ENCODE results near the gene PHF2. TPM values are rescaled to one million over a fixed set of nuclear protein-coding genes. Genes with fewer than 3 reads are reported as not detected.

PHF2 gene
- polyA plus RNA-seq, 3 donors: 0.40 to 16.0 (median 0.97) TPM

DNA sequence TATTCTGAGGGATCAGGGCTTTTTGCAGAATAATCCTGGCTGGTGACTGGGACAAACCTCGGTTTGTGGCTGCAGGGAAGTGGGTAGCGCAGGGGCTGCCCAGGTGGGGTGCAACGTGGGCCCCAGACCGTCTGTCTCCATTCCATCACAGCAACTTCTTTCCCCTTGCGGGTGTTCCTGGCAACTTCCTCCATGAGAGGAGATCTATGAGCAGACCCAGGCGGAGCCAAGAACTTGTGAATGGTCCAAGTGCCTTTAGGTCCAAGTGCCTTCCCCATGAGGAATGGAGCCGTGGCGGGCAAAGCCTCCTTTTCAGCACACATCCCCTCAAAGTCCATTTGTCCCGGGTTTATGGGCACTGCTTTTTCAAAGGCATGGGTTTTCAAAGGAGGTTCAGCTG, 136.5 kb downstream of the PHF2 start:
- H3K36me3 Mint-ChIP-seq: no peaks in the 10 kb centered on the region
- intact Hi-C loops (cut with micrococcal nuclease): no loop called here
- H3K4me3 ChIP-seq (replicated peaks in 1 of 3; ENCODE audit: low read depth in 2 of 3, low read length in 3 of 3): no peak overlapping the region
- H3K4me1 Mint-ChIP-seq: no peaks in the 10 kb centered on the region
- no peak overlapping the region for H3K9ac ChIP-seq (ENCODE audit: insufficient read depth, low read length, poor library complexity, severe bottlenecking)
- H3K36me3 ChIP-seq (replicated peaks in 1 of 2; ENCODE audit: control insufficient read depth in 1 of 2, insufficient read depth in 2 of 2, low read length in 2 of 2): no peaks in the 10 kb centered on the region
- 93% methylated on average over 5 of the region's 9 CpGs for WGBS (ENCODE audit: insufficient coverage)
- H2AFZ ChIP-seq (ENCODE audit: insufficient read depth, low read depth, low read length, poor library complexity, severe bottlenecking): no peak overlapping the region
- no peak overlapping the region for H3K27ac ChIP-seq (ENCODE audit: low read depth in 1 of 2, low read length in 2 of 2)
- H3K9me3 ChIP-seq (replicated peaks in 1 of 2; ENCODE audit: control insufficient read depth in 1 of 2, insufficient read depth in 1 of 2, low read length in 2 of 2): peaks cover 0 to under 1% of the 10 kb centered on the region in 2 donors
- peaks cover 0 to 8% (median 7%) of the 10 kb centered on the region in 3 donors for H3K27me3 Mint-ChIP-seq (ENCODE audit: low read depth in 3 of 3)
- TF ChIP-seq, protein P1, sequence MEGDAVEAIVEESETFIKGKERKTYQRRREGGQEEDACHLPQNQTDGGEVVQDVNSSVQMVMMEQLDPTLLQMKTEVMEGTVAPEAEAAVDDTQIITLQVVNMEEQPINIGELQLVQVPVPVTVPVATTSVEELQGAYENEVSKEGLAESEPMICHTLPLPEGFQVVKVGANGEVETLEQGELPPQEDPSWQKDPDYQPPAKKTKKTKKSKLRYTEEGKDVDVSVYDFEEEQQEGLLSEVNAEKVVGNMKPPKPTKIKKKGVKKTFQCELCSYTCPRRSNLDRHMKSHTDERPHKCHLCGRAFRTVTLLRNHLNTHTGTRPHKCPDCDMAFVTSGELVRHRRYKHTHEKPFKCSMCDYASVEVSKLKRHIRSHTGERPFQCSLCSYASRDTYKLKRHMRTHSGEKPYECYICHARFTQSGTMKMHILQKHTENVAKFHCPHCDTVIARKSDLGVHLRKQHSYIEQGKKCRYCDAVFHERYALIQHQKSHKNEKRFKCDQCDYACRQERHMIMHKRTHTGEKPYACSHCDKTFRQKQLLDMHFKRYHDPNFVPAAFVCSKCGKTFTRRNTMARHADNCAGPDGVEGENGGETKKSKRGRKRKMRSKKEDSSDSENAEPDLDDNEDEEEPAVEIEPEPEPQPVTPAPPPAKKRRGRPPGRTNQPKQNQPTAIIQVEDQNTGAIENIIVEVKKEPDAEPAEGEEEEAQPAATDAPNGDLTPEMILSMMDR (IDR thresholded peaks at IDR 0.05): no peak
- peaks cover 0 to 22% (median 4%) of the 10 kb centered on the region in 7 donors for H3K9me3 Mint-ChIP-seq
- no peaks in the 10 kb centered on the region for H4K20me1 ChIP-seq (ENCODE audit: insufficient read depth, low read length)
- H3K4me2 ChIP-seq (replicated peaks; ENCODE audit: extremely low read depth, low read length, poor library complexity, severe bottlenecking): no peak overlapping the region
- H3K79me2 ChIP-seq (ENCODE audit: insufficient read depth, low read length): no peaks in the 10 kb centered on the region
- H3K4me1 ChIP-seq (ENCODE audit: control insufficient read depth in 1 of 2, insufficient read depth in 2 of 2, low read length in 2 of 2): no peaks in the 10 kb centered on the region
- H3K4me3 Mint-ChIP-seq: no peak overlapping the region
- no peak for DNase-seq
- no peaks in the 10 kb centered on the region for H3K27me3 ChIP-seq (ENCODE audit: control insufficient read depth in 2 of 2, insufficient read depth in 2 of 2, low read length in 2 of 2)
- H3K27ac Mint-ChIP-seq: no peak overlapping the region

DNA sequence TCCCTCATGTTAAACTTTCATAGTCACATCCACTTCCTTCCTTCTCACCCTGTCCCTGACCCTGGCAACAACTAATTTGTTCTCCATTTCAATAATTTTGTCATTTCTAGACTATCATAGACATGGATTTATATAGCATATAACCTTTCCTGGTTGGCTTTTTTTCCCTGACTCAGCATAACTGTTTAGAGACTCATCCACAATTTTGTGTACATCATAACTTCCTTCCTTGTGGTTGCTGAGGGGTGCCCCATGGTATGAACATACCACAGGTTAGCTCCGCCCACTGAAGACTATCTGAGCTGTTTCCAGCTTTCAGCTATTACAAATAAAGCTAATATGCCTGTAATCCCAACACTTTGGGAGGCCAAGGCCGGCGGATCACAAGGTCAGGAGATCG, 137.3 kb downstream of the PHF2 start:
- Histone ChIP-seq H3K9ac (ENCODE audit: insufficient read depth, low read length, poor library complexity, severe bottlenecking) (no peak overlapping the region), H3K9me3 (replicated peaks in 1 of 2; ENCODE audit: control insufficient read depth in 1 of 2, insufficient read depth in 1 of 2, low read length in 2 of 2) (no peaks in the 10 kb centered on the region), H3K27ac (ENCODE audit: low read depth in 1 of 2, low read length in 2 of 2) (no peak overlapping the region), H3K36me3 (replicated peaks in 1 of 2; ENCODE audit: control insufficient read depth in 1 of 2, insufficient read depth in 2 of 2, low read length in 2 of 2) (no peaks in the 10 kb centered on the region), H2AFZ (ENCODE audit: insufficient read depth, low read depth, low read length, poor library complexity, severe bottlenecking) (no peak overlapping the region), H3K4me3 (replicated peaks in 1 of 3; ENCODE audit: low read depth in 2 of 3, low read length in 3 of 3) (no peak overlapping the region), H4K20me1 (ENCODE audit: insufficient read depth, low read length) (no peaks in the 10 kb centered on the region), H3K79me2 (ENCODE audit: insufficient read depth, low read length) (no peaks in the 10 kb centered on the region), H3K27me3 (ENCODE audit: control insufficient read depth in 2 of 2, insufficient read depth in 2 of 2, low read length in 2 of 2) (no peaks in the 10 kb centered on the region), H3K4me1 (ENCODE audit: control insufficient read depth in 1 of 2, insufficient read depth in 2 of 2, low read length in 2 of 2) (no peaks in the 10 kb centered on the region), H3K4me2 (replicated peaks; ENCODE audit: extremely low read depth, low read length, poor library complexity, severe bottlenecking) (no peak overlapping the region)
- Mint-ChIP-seq H3K27me3 (ENCODE audit: low read depth in 3 of 3) (peaks cover 2 to 7% (median 5%) of the 10 kb centered on the region in 3 donors), H3K9me3 (peaks cover 0 to 20% (median 4%) of the 10 kb centered on the region in 7 donors), H3K4me1 (no peaks in the 10 kb centered on the region), H3K27ac (no peak overlapping the region), H3K4me3 (no peak overlapping the region), H3K36me3 (no peaks in the 10 kb centered on the region)
- intact Hi-C loops (cut with micrococcal nuclease): no loop called here
- DNase-seq: no peak
- TF ChIP-seq, protein P1 (IDR thresholded peaks at IDR 0.05): no peak
- WGBS (ENCODE audit: insufficient coverage): 86% methylated on average over 1 of the region's 4 CpGs

All from CD14-positive monocyte (primary cell).